HG03521 (cell line): Measurements from ENCODE around the gene THAP3.

ENCODE experiments used
- ATAC-seq: cut with Tn5 transposase; IDR thresholded peaks from one replicate; pipeline ENCODE4 v1.9.1; 2021; ENCODE audit warnings: mild to moderate bottlenecking, moderate library complexity; ENCODE audit not compliant: unreplicated experiment

Gene THAP3

DNA sequence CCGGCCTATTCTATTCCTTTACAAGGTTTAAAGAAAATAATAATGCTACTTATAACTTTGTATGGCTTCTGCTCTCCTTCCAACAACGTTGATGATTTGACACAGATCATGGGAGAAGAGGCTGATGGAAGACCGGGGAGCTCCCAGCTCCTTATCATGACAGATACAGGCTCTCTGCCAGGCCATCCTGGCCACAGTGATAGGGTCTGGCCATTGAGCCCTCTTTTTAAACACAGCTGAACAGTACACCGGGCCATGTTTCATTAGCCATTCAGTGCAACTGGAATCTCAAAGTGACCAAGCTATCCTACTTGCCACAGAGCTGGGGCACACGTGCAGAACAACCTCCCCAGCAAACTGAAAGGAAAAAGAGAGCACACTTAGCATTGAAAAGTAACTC, 42.0 kb downstream of the THAP3 start:
- ATAC-seq, result no peak

DNA sequence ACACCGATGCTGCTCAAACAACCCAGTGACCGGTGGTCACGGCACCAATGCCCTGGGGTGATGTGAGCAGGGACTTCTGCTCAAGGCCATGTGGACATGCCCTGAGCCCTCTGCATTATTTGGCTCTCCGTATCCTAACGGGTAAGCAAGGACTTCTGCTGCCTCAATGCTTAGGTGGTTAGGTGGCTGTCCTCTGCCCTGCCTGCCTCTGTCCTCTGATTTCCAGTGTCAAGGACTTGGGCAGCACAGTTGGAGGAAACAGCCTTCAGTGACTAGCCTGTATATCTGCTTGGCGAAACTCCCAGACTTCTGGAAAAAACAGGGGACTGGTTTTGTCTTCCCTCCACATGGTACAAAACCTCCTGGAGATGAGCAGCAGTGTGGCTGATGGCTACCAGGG, 42.5 kb downstream of the THAP3 start:
- no peak for ATAC-seq

GRCh38 chr1:6668503-6668902, 43.8 kb downstream of the THAP3 start:
- ATAC-seq, result no peak

DNA sequence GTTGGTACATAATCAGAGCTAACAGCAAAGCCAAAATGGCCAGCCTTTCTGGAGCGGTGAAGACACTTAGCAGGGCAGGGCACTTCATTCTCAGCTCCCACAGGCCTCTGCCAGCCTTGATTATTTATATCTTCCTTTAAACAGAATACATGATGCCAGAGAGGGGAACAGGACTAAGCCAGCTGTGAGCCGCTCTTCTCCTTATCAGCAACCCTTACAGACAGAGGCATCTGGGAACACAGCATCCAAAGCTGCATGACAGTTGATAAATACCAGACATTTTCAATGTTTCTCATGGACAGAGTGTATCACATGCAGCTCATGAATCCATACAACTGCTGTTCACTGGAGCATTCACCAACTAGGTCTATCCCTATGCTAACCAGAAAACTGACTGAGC, 47.9 kb downstream of the THAP3 start:
- ATAC-seq, result no peak

GRCh38 chr1:6673816-6674398, 49.2 kb downstream of the THAP3 start:
- no peak for ATAC-seq

DNA sequence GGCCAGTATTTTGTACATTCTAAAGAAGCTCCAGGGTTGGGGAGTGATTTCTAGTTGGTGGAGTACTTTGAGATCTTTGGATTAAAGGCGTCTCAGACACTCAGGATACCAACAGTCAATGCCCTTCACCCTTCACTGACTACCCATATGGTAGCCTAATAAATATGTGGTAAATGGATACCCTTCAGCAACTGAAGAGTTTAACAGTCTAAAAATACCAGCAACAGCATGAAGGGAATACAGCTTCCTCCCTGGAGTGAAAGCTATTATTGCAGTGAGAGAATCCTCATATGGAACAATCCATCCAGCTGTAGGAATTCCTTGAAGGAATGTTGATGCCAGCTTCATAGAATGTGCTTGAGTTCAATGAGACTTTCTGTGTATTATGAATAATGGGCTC, 50.1 kb downstream of the THAP3 start:
- ATAC-seq, result no peak

- no peak for ATAC-seq
These were observed 51.3 kb downstream of the THAP3 start for GRCh38 chr1:6675941-6676340.
